B cell (primary cell): ENCODE measurements around the gene RHOBTB1. TPM values are rescaled to one million over a fixed set of nuclear protein-coding genes. Genes with fewer than 3 reads are reported as not detected.

Source experiments
- ATAC-seq: fragments of 200-7000 bp; cut with Tn5 transposase; one replicate; pipeline ENCODE4 v1.10.0; 2021; ENCODE audit warnings: low read depth, mild to moderate bottlenecking, moderate number of reproducible peaks, moderate library complexity
- CTCF ChIA-PET: fragments of 350-600 bp; sonication (Branson Sonifier 250); formaldehyde crosslinking; loops from one replicate; lab custom pipeline; 2021; ENCODE audit warnings: antibody characterized with exemption, inconsistent platforms; lab: Charles Lee
- POLR2A ChIA-PET: fragments of 350-600 bp; sonication (Branson Sonifier 250); formaldehyde crosslinking; loops from one replicate; lab custom pipeline; 2021; ENCODE audit warnings: antibody characterized with exemption; lab: Charles Lee
- DNase-seq: peaks from one replicate; pipeline ENCODE4 v3.0.0; 2013
- H2AFZ ChIP-seq: 2 replicates; pipeline ENCODE4 v1.6.1; 2012; ENCODE audit warnings: mild to moderate bottlenecking, low read depth, low read length; ENCODE audit not compliant: insufficient read depth, poor library complexity, severe bottlenecking
- H3K27ac ChIP-seq, 2 donors: 1 replicate in 1 of 2; 2 replicates in 1 of 2; pipeline ENCODE4 v1.5.1; 2012 to 2013; ENCODE audit warnings: low read length in 2 of 2, mild to moderate bottlenecking in 2 of 2, moderate library complexity in 1 of 2
- H3K27me3 ChIP-seq, 4 experiments: fragments of 200-600 bp in 1 of 4; sonication (generic) in 1 of 4; replicated peaks in 1 of 4; 1 replicate in 2 of 4; 2 replicates in 2 of 4; pipeline versions ENCODE4 v1.6.1 to v1.7.0; 2013 to 2016; ENCODE audit warnings: low read length in 3 of 4, mild to moderate bottlenecking in 2 of 4, mixed read lengths in 1 of 4, moderate library complexity in 1 of 4; ENCODE audit not compliant: insufficient read depth in 4 of 4, control insufficient read depth in 3 of 4; ENCODE audit errors: control extremely low read depth in 1 of 4
- H3K36me3 ChIP-seq, 2 experiments: replicated peaks in 1 of 2; 1 replicate in 1 of 2; 2 replicates in 1 of 2; pipeline versions ENCODE4 v1.6.1 to v1.7.1; 2013; ENCODE audit warnings: low read length in 1 of 2; ENCODE audit not compliant: insufficient read depth in 2 of 2, control insufficient read depth in 1 of 2; ENCODE audit errors: control extremely low read depth in 1 of 2, extremely low read depth in 1 of 2
- H3K4me1 ChIP-seq, 2 donors: fragments of 200-600 bp in 1 of 2; sonication (generic) in 1 of 2; 1 replicate in 1 of 2; 2 replicates in 1 of 2; pipeline versions ENCODE4 v1.5.1 to v1.6.1; 2013 to 2017; ENCODE audit warnings: low read length in 2 of 2; ENCODE audit not compliant: control insufficient read depth in 2 of 2, insufficient read depth in 2 of 2
- H3K4me2 ChIP-seq: replicated peaks from 2 replicates; pipeline ENCODE3; 2012; ENCODE audit warnings: mild to moderate bottlenecking, low read depth, low read length; ENCODE audit not compliant: poor library complexity, severe bottlenecking
- H3K4me3 ChIP-seq, 5 experiments: fragments of 200-600 bp in 1 of 5; sonication (generic) in 1 of 5; 1 replicate in 3 of 5; 2 replicates in 2 of 5; pipeline versions ENCODE4 v1.5.1 to v1.7.0; 2011 to 2016; ENCODE audit warnings: low read length in 4 of 5, mild to moderate bottlenecking in 4 of 5, low read depth in 2 of 5, control low read depth in 1 of 5, moderate library complexity in 1 of 5; ENCODE audit not compliant: insufficient read depth in 1 of 5; ENCODE audit errors: control extremely low read depth in 1 of 5, extremely low read depth in 1 of 5
- H3K79me2 ChIP-seq: fragments of 200-600 bp; sonication (generic); one replicate; pipeline ENCODE4 v1.6.0; 2016; ENCODE audit warnings: low read length; ENCODE audit not compliant: control insufficient read depth, insufficient read depth
- H3K9ac ChIP-seq: fragments of 200-600 bp; sonication (generic); 2 replicates; pipeline ENCODE4 v1.6.1; 2017; ENCODE audit warnings: mild to moderate bottlenecking, low read length, moderate library complexity
- H3K9me3 ChIP-seq, 3 donors: one replicate each; pipeline versions ENCODE4 v1.6.1 to v1.7.1; 2013; ENCODE audit warnings: low read length in 2 of 3; ENCODE audit not compliant: control insufficient read depth in 2 of 3, insufficient read depth in 1 of 3; ENCODE audit errors: control extremely low read depth in 1 of 3
- H4K20me1 ChIP-seq: 2 replicates; pipeline ENCODE4 v1.6.0; 2012; ENCODE audit warnings: mild to moderate bottlenecking, low read length; ENCODE audit not compliant: insufficient read depth, control insufficient read depth, poor library complexity, severe bottlenecking
- H3K27ac Mint-ChIP-seq: one replicate; pipeline ENCODE4 v1.8.0; 2021; ENCODE audit warnings: mixed read lengths
- H3K27me3 Mint-ChIP-seq: one replicate; pipeline ENCODE4 v1.8.0; 2021; ENCODE audit warnings: mixed read lengths
- H3K4me1 Mint-ChIP-seq: one replicate; pipeline ENCODE4 v1.8.0; 2021; ENCODE audit warnings: mixed read lengths
- H3K4me3 Mint-ChIP-seq: one replicate; pipeline ENCODE4 v1.8.0; 2021; ENCODE audit warnings: mixed read lengths
- H3K9me3 Mint-ChIP-seq: one replicate; pipeline ENCODE4 v1.8.0; 2022; ENCODE audit warnings: mixed read lengths; ENCODE audit not compliant: insufficient read depth
- CTCF ChIP-seq: fragments of 200-600 bp; IDR thresholded peaks from one replicate; pipeline ENCODE4 v1.8.0; 2022; ENCODE audit warnings: antibody characterized with exemption, mild to moderate bottlenecking
- EZH2 ChIP-seq: IDR thresholded peaks from 2 replicates; pipeline ENCODE4 v1.6.1; 2012; ENCODE audit warnings: borderline replicate concordance, low read depth, mild to moderate bottlenecking, moderate library complexity, low read length; ENCODE audit not compliant: insufficient read depth, poor library complexity, severe bottlenecking
- WGBS: methylation state at CpG from one replicate; pipeline ENCODE4 v1.1.5; 2013; ENCODE audit warnings: missing lambda C conversion rate; ENCODE audit not compliant: insufficient coverage; 5-methylcytosine and 5-hydroxymethylcytosine counted together
- intact Hi-C: fragments of 100-400 bp; cut with micrococcal nuclease; formaldehyde crosslinking; loops from one replicate; pipeline ENCODE4 v1.10.0; 2022
- polyA plus RNA-seq: library from polyadenylated mRNA; depleted of rRNA; stranded (reverse); fragments of >200 nt; gene quantifications from 2 replicates; pipeline ENCODE4 v1.2.3, GENCODE V29; 2012
- total RNA-seq, 2 donors: library from RNA; stranded (reverse); fragments of 120-200 nt in 1 of 2; gene quantifications; 1 replicate in 1 of 2; 2 replicates in 1 of 2; pipeline versions ENCODE4 v1.2.3 to v1.2.4, GENCODE V29; 2013 to 2022

Gene RHOBTB1
- total and polyA plus RNA-seq, 2 donors (not counting 1 experiment from before 2014, with no cell fraction given): 0.07 to 0.60 TPM

GRCh38 chr10:60916025-60916424 is 28.0 kb downstream of the RHOBTB1 start:
- H3K27me3 Mint-ChIP-seq: peaks cover 15% of the 10 kb centered on the region
- ChIA-PET CTCF (no interaction called here), POLR2A (no interaction called here)
- intact Hi-C loops: no loop called here
- 77% methylated on average over 2 of the region's 4 CpGs for WGBS
- no peaks in the 10 kb centered on the region for H3K27me3 ChIP-seq
- H3K4me3 ChIP-seq: no peak overlapping the region
- H3K9me3 ChIP-seq: peaks cover 0 to 2% (median 0%) of the 10 kb centered on the region in 3 donors
- peaks cover 7% of the 10 kb centered on the region for H3K4me1 Mint-ChIP-seq
- no peak overlapping the region for H3K9ac ChIP-seq
- DNase-seq (no peak), ATAC-seq (no peak)
- no peaks in the 10 kb centered on the region for H3K36me3 ChIP-seq
- peaks cover 7% of the 10 kb centered on the region in 2 donors for H3K4me1 ChIP-seq
- H3K4me3 Mint-ChIP-seq: no peak overlapping the region
- H4K20me1 ChIP-seq: no peaks in the 10 kb centered on the region
- no peak overlapping the region for H3K27ac ChIP-seq
- no peak overlapping the region for H3K27ac Mint-ChIP-seq
- H3K4me2 ChIP-seq: no peak overlapping the region
- H3K9me3 Mint-ChIP-seq: peaks cover 3% of the 10 kb centered on the region
- H3K79me2 ChIP-seq: no peaks in the 10 kb centered on the region
- H2AFZ ChIP-seq: no peak overlapping the region
- TF ChIP-seq CTCF (no peak), EZH2 (no peak)

GRCh38 chr10:60914690-60915141 is 29.3 kb downstream of the RHOBTB1 start:
- CTCF ChIA-PET: no interaction called here
- Histone ChIP-seq H3K27ac (no peak overlapping the region), H3K36me3 (no peaks in the 10 kb centered on the region), H3K27me3 (no peaks in the 10 kb centered on the region), H3K9ac (no peak overlapping the region), H2AFZ (no peak overlapping the region), H3K4me2 (no peak overlapping the region), H4K20me1 (no peaks in the 10 kb centered on the region), H3K4me1 (peaks cover 14% of the 10 kb centered on the region in 2 donors), H3K9me3 (peaks cover 0 to 2% (median 0%) of the 10 kb centered on the region in 3 donors), H3K79me2 (no peaks in the 10 kb centered on the region), H3K4me3 (no peak overlapping the region)
- Mint-ChIP-seq H3K4me1 (peaks cover 14% of the 10 kb centered on the region), H3K27me3 (peaks cover 15% of the 10 kb centered on the region), H3K4me3 (no peak overlapping the region), H3K27ac (no peak overlapping the region), H3K9me3 (peaks cover 3% of the 10 kb centered on the region)
- no peak for ATAC-seq
- intact Hi-C loops: no loop called here
- TF ChIP-seq CTCF (no peak), EZH2 (no peak)
- DNase-seq: no peak
- POLR2A ChIA-PET: no interaction called here
- WGBS: no CpG with 5 or more reads among the region's 1 CpG
